ENCODE measurements around the gene SERTAD4. TPM values are rescaled to one million over a fixed set of nuclear protein-coding genes. Genes with fewer than 3 reads are reported as not detected.

SERTAD4 gene
- total and polyA plus RNA-seq, 10 donors, result 0.02 to 0.09 (median 0.06) TPM; not detected in 5

- Histone ChIP-seq H3K4me1 (no peaks in the 10 kb centered on the region), H3K36me3 (no peaks in the 10 kb centered on the region), H3K9me3 (peaks cover 0 to 15% (median 7%) of the 10 kb centered on the region in 8 donors), H3K27ac (no peak overlapping the region), H3K27me3 (replicated peaks in 1 of 7) (peaks cover 0 to 13% (median 0%) of the 10 kb centered on the region in 7 donors), H3K4me3 (no peak overlapping the region)
- WGBS, 5 donors, result 49 to 67% (median 58%) methylated on average over 3 of the region's 3 CpGs
- no peak for DNase-seq
- intact Hi-C loops (cut with DNase I; ENCODE audit: low total_unique reads), result no loop called here
- TF ChIP-seq CTCF (IDR thresholded peaks at IDR 0.05 in 8 of 11, conservative IDR thresholded peaks at IDR 0.05 in 3 of 11) (no peak), POLR2AphosphoS5 (IDR thresholded peaks at IDR 0.05) (no peak), POLR2A (IDR thresholded peaks at IDR 0.05) (no peak)
These were observed 30.9 kb upstream of the SERTAD4 start for GRCh38 chr1:210201681-210202080.

- DNase-seq, result no peak
- no peaks in the 10 kb centered on the region for H3K4me1 ChIP-seq
- no peak overlapping the region for H3K4me3 ChIP-seq
- intact Hi-C loops (cut with DNase I; ENCODE audit: low total_unique reads), result no loop called here
- H3K36me3 ChIP-seq, result no peaks in the 10 kb centered on the region
- TF ChIP-seq POLR2AphosphoS5 (IDR thresholded peaks at IDR 0.05) (no peak), POLR2A (IDR thresholded peaks at IDR 0.05) (no peak), CTCF (IDR thresholded peaks at IDR 0.05 in 8 of 11, conservative IDR thresholded peaks at IDR 0.05 in 3 of 11) (no peak)
- H3K27ac ChIP-seq, result no peak overlapping the region
- H3K9me3 ChIP-seq, result no peaks in the 10 kb centered on the region
- WGBS, 5 donors, result 81 to 91% (median 85%) methylated on average over 2 of the region's 2 CpGs
- peaks cover 0 to 17% (median 0%) of the 10 kb centered on the region in 7 donors for H3K27me3 ChIP-seq (replicated peaks in 1 of 7)
These were observed 24.8 kb upstream of the SERTAD4 start for GRCh38 chr1:210207597-210208450.

- intact Hi-C loops (cut with DNase I; ENCODE audit: low total_unique reads), result no loop called here
- no peak for DNase-seq
- Histone ChIP-seq H3K27ac (no peak overlapping the region), H3K4me3 (no peak overlapping the region), H3K4me1 (no peaks in the 10 kb centered on the region), H3K27me3 (replicated peaks in 1 of 7) (peaks cover 0 to 29% (median 0%) of the 10 kb centered on the region in 7 donors), H3K9me3 (no peaks in the 10 kb centered on the region), H3K36me3 (no peaks in the 10 kb centered on the region)
- 64 to 81% (median 77%) methylated on average over 8 of the region's 8 CpGs for WGBS, 5 donors
- TF ChIP-seq CTCF (IDR thresholded peaks at IDR 0.05 in 8 of 11, conservative IDR thresholded peaks at IDR 0.05 in 3 of 11) (no peak), POLR2A (IDR thresholded peaks at IDR 0.05) (no peak), POLR2AphosphoS5 (IDR thresholded peaks at IDR 0.05) (no peak)
These were observed 19.3 kb upstream of the SERTAD4 start for GRCh38 chr1:210213335-210213734.

GRCh38 chr1:210214573-210215409, 17.8 kb upstream of the SERTAD4 start:
- no peaks in the 10 kb centered on the region for H3K9me3 ChIP-seq
- no peaks in the 10 kb centered on the region for H3K36me3 ChIP-seq
- H3K4me1 ChIP-seq, result no peaks in the 10 kb centered on the region
- no peak overlapping the region for H3K27ac ChIP-seq
- DNase-seq, result no peak
- H3K27me3 ChIP-seq (replicated peaks in 1 of 7), result peaks cover 0 to 29% (median 0%) of the 10 kb centered on the region in 7 donors
- no peak overlapping the region for H3K4me3 ChIP-seq
- WGBS, 5 donors, result 73 to 83% (median 81%) methylated on average over 4 of the region's 4 CpGs
- no peak for TF ChIP-seq POLR2A (IDR thresholded peaks at IDR 0.05)
- TF ChIP-seq POLR2AphosphoS5 (IDR thresholded peaks at IDR 0.05), result no peak
- TF ChIP-seq CTCF (IDR thresholded peaks at IDR 0.05 in 8 of 11, conservative IDR thresholded peaks at IDR 0.05 in 3 of 11), result no peak
- intact Hi-C loops (cut with DNase I; ENCODE audit: low total_unique reads), result no loop called here

Data from spleen (tissue), 11 donors.